Activated CD4-positive, alpha-beta T cell treated with anti-CD3 and anti-CD28 coated beads, Interleukin-10, Interleukin-2, amounts not matched to agents 100 ng/mL and 50 ng/mL, durations not matched to agents 16 hours and 8 hours (primary cell): ENCODE data around the gene CACNA1B.
"Not testable (repeated sequence)": the region's sequence is repeated elsewhere in the genome, so short reads cannot be mapped to it uniquely, and the experiment has no call there.

Experiments used
- DNase-seq: peaks from one replicate; pipeline ENCODE4 v3.0.0-alpha.2; 2020

Gene CACNA1B

DNA sequence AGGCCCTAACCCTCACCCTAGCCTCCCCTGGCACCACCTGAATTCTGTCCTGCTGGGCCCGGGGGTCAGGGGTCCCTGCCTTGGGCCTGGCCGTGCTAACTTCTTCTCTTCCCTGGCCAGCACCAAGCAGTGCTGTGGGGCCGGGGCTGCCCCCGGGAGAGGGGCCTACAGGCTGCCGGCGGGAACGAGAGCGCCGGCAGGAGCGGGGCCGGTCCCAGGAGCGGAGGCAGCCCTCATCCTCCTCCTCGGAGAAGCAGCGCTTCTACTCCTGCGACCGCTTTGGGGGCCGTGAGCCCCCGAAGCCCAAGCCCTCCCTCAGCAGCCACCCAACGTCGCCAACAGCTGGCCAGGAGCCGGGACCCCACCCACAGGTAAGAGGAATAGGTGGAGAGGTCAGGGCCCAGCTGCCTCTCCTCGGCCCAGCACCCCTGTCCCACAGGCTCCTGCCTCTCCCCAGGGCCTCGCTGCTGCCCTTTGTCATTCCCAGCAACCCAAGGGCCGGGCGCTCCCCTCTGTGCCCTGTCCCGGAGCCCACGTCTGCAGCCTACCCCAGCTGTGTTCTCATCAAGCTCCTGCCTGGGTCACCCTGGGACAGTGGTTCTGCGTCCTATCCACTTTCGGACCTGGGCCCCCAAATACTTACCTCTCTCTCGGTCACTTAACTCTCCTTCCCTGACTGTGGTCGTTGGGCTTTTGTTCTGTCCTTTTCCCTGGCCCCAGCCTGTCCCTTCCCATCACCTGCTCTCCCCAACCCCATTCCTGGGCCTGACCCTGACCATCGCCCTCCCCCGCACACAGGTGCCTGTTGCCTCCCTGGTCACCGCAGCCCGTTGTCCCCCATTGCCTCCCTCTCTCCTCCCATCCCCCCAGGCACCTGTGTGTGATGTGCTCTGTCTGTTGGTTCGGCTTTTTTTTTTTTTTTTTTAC lies 243.2 kb downstream of the CACNA1B start:
- DNase-seq: no peak

DNA sequence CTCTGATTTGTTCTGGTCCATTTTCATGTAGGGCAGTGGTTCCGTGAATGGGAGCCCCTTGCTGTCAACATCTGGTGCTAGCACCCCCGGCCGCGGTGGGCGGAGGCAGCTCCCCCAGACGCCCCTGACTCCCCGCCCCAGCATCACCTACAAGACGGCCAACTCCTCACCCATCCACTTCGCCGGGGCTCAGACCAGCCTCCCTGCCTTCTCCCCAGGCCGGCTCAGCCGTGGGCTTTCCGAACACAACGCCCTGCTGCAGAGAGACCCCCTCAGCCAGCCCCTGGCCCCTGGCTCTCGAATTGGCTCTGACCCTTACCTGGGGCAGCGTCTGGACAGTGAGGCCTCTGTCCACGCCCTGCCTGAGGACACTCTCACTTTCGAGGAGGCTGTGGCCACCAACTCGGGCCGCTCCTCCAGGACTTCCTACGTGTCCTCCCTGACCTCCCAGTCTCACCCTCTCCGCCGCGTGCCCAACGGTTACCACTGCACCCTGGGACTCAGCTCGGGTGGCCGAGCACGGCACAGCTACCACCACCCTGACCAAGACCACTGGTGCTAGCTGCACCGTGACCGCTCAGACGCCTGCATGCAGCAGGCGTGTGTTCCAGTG lies 244.0 kb downstream of the CACNA1B start:
- DNase-seq: no peak

DNA sequence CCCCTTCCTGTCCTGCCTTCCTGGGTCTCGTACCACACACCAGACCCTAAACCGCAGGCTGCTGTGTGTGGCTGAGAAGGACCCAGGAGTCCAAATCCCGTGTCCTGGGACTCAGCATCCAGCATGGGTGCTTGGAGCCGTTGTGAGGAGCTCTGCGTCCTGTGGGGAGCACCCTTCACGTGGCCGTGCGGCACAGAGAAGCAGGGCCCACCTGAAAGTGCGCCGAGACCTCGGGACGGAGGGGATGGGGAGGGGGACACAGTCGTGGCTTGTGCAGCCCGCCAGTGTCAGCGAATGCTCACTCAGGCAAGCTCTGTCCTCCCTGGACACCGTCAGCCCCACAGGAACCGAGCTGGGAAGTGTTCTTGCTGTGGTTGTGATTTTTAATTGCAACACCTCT lies 244.6 kb downstream of the CACNA1B start:
- no peak for DNase-seq

DNA sequence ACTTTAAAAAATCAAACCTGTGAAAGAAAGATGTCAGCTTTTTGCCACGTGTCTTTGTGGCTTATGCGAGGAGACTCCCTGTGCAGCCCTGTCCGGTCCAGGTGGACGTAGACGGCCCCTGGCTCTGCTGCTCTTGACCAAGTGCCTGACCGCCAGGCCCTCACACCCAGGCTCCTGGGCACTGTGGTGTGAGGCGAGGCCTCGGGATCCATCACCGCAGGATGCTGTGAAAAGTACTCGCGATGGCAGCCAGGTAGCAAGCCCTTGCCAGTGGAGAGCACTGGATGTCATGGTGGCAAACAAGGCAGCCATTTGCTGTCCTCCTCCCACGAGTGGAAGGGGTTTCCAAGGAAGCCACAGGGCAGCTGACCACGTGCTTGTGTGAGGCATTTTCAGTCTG lies 245.1 kb downstream of the CACNA1B start:
- DNase-seq: no peak

DNA sequence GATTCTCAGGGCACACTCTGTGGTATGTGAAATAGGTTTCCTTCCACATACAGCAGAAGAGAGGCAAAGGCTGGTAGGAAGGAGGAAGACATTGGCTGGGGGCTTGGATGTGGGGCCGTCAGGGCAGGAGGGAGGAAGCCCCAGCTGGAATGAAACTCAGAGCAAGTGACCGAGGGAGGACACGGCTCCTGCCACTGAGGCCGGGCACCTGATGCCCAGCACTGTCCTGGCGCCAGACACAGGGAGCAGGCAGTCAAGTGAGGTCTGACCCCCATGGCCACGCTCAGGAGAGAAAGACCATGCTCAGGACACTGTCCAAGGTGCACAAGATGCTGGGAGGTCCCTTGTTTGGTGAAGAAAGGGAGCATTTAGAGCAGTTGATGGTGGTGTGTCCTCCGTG lies 245.5 kb downstream of the CACNA1B start:
- no peak for DNase-seq

DNA sequence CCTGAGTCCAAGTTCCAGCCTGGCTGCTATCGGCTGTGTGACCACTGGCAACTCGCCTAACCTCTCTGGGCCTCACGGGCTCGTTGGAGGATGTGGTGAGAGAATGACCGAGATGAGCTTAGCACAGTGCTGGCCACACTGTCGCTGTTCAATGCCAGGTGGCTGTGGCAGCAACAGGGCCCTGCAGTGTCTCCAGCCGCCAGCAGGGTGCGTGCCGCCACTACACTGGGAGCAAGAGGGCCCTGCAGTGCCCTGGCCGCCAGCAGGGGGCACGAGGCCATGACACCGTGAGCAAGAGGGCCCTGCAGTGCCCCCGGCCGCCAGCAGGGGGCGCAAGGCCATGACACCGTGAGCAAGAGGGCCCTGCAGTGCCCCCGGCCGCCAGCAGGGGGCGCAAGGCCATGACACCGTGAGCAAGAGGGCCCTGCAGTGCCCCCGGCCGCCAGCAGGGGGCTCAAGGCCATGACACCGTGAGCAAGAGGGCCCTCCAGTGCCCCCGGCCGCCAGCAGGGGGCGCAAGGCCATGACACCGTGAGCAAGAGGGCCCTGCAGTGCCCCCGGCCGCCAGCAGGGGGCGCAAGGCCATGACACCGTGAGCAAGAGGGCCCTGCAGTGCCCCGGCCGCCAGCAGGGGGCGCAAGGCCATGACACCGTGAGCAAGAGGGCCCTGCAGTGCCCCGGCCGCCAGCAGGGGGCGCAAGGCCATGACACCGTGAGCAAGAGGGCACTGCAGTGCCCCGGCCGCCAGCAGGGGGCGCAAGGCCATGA lies 248.7 kb downstream of the CACNA1B start:
- peak; percentile 85 for DNase-seq

DNA sequence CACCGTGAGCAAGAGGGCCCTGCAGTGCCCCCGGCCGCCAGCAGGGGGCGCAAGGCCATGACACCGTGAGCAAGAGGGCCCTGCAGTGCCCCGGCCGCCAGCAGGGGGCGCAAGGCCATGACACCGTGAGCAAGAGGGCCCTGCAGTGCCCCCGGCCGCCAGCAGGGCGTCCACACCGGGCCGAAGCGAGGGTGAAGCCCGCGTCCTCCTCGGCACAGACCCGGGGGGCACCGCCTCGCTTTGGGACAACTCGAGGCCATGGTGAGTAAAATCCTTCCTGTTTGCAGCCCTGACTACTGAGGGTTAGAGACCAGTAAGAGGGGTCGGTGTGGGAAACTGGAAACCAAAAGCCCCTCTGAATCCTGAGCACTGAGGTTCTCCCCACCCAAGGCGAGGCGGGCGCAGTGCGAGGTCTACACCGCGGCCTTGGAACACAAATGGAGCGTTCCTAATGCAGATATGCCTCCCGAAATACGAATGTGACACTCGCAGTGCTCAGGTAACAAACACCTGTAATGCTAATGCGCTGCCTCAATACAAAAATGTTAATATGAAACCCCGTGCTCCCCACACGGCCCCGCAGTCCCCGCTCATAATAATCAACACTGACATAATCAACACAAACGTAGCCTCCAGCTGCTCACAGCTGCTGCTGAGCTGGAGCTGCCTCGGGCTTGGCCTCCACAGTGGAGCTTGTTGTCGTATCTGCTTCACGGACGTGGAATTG lies 249.4 kb downstream of the CACNA1B start:
- DNase-seq: not testable (repeated sequence)

DNA sequence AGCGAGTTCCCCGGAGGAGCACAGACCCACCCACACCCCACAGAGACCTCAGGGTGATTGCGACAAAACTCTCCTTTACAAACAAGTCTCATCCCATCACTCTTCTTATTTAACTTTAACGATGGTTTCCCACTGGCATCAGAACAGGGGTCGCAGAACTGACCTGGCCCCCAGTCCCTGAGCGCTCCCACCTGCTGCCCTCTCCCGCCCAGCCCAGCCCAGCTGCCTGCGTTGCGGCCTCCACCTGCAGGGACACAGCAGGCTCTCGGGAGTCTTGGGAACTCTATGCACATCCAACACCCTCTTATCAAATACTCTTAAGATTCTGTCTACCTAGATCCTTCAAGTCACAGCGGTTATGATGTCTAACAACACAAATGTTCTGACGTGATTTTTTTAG lies 250.4 kb downstream of the CACNA1B start:
- DNase-seq: not testable (repeated sequence)

DNA sequence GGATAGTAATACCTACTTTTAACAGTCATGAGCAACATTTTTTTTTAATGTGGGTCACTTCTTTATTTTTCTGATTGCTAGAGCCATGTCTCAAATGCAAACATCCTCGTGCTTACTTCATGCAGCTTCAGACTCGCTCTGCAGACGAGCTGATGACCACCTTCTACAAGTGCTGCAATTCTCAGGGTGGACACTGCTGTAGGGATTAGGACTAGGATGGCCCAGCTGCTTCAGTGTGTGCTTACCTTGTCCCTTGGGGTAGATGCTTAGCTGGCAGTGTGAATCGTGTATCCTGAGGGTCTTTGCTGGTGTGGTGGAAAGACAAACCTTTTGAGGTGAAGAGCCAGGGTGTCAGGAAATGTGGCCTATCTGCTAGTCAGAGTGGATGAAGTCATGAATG lies 251.7 kb downstream of the CACNA1B start:
- not testable (repeated sequence) for DNase-seq

DNA sequence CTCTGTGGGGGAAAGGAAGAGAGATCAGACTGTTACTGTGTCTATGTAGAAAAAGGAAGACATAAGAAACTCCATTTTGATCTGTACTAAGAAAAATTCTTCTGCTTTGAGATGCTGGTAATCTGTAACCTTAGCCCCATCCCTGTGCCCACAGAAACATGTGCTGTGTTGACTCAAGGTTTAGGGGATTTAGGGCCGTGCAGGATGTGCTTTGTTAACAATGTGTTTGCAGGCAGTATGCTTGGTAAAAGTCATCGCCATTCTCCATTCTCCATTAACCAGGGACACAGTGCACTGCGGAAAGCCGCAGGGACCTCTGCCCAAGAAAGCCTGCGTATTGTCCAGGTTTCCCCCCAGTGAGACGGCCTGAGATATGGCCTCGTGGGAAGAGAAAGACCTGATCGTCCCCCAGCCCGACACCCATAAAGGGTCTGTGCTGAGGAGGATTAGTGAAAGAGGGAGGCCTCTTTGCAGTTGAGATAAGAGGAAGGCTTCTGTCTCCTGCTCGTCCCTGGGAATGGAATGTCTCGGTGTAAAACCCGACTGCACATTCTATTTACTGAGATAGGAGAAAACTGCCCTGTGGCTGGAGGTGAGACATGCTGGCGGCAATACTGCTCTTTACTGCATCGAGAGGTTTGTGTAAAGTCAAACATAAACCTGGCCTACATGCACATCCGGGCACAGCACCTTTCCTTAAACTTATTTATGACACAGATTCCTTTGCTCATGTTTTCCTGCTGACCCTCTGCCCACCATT lies 255.5 kb downstream of the CACNA1B start:
- DNase-seq: not testable (repeated sequence)

DNA sequence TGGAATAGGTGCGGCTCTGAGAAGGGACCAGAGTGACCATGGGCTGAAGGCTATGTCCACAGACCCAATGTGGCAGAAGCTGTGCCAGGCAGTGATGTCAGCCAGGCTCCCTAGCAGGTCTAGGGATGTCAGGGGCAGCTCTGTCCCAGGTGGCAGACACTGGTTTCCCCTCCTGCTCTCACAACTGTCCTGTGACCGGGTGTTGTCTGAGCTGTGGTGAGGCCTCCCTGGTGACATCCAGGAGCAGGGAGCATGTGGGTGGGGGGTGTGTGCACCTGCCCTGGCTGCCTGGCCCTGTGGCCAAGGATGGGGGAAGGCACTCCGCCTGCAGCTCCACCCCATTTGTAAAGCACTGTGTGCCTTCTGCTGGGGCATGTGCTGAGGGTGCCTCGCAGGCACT lies 257.0 kb downstream of the CACNA1B start:
- not testable (repeated sequence) for DNase-seq

DNA sequence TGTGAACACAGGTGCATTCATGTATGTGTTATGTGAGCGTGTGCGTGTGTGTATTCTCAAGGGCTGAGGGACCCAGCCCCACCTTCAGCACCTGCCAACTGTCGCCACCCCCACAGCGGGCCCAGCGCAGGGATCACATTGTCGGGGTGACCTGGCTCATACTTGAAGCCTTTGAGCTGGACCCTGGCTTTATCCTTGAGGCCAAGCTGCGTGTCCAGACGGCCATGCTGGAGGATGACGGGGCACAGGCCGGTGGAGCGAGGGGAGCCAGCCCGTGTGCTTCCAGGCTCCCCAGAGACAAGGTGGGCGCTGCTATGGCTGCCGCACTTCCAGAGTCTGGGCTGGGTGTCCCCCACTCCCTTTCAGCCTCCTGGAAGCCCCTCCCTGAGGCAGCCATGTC lies 261.5 kb downstream of the CACNA1B start:
- not testable (repeated sequence) for DNase-seq

DNA sequence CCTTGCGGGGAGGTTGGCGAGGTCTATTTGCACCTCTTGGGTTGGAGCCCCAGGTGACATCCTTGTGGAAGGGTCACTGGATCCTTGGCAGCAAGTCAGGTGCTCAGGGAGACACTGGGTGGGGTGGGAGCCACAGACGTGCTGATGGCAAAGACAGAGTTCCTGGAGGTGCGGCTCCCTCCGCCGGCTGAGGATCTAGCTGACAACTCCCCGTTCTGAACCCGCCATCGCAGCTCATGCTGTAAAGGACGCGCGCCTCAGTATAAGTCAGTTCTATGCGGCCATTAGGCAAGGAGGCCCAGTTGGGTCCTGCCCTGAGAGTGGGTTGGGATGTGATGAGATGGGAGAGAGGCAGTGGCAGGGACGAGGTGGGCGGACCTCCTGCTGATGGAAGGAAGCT lies 263.4 kb downstream of the CACNA1B start:
- DNase-seq: not testable (repeated sequence)

DNA sequence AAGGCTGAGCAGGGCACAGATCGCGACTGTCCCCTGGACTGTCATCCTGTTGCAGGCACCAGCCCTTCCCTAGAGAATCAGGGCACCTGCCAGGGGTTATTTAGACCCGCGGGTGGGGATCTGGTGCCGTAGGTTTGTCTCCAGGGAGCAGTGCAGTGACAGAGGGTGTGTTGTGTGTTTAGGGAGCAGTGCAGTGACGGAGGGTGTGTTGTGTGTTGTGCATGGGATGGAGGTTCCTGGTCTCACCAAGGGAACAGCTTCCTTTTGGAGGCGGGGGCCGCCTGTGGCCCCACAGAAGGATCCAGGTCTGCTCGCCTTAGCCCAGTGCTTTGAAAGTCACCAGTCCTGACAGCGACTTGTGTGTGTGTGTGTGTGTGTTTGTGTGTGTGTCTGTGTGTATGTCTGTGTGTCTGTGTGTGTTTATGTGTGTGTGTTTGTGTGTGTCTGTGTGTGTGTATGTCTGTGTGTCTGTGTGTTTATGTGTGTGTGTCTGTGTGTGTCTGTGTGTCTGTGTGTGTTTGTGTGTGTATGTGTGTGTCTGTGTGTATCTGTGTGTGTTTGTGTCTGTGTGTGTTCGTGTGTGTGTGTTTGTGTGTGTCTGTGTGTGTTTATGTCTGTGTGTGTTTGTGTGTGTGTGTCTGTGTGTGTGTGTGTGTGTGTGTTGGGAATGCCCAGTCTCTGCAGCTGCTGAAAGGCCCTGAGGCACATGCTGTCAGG lies 265.1 kb downstream of the CACNA1B start:
- not testable (repeated sequence) for DNase-seq

DNA sequence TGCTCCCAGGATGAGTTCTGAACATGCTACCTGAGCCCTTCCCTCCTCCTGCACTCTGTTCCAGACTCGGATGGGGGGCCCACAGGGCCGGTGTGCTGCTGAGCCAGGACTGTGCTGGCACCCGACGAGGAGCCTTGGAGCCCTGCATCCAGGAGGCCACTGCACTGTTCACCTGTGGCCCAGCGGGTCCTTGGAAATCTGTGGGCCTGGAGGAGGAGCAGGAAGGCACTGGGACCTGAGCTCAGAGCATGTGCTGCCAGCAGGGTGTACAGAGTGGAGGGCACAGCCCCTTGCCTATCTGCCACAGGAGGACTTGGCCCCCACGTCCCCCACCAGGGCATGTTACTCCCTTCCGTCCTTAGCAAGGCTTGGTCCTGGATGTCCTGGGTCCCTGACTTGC lies 265.9 kb downstream of the CACNA1B start:
- DNase-seq: not testable (repeated sequence)

DNA sequence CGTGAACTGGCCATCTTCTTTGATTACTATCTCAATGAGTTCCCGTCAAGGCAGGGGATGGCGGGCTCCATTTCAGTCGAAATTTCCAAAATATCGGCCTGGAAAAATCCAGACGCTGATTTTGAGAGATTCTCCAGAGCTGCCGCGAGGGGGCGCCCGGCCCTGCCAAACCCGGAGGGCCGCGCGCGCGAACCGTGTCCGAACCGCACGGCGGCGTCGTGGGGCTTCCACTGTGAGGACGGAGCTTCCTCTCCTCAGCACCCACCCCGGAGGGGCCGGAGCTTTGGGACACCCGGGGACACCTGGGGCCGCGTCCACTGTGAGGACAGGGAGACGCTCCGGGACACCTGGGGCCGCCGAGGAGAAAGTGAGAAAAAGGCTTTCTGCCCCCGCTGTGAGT lies 270.0 kb downstream of the CACNA1B start:
- peak; percentile 31 for DNase-seq

DNA sequence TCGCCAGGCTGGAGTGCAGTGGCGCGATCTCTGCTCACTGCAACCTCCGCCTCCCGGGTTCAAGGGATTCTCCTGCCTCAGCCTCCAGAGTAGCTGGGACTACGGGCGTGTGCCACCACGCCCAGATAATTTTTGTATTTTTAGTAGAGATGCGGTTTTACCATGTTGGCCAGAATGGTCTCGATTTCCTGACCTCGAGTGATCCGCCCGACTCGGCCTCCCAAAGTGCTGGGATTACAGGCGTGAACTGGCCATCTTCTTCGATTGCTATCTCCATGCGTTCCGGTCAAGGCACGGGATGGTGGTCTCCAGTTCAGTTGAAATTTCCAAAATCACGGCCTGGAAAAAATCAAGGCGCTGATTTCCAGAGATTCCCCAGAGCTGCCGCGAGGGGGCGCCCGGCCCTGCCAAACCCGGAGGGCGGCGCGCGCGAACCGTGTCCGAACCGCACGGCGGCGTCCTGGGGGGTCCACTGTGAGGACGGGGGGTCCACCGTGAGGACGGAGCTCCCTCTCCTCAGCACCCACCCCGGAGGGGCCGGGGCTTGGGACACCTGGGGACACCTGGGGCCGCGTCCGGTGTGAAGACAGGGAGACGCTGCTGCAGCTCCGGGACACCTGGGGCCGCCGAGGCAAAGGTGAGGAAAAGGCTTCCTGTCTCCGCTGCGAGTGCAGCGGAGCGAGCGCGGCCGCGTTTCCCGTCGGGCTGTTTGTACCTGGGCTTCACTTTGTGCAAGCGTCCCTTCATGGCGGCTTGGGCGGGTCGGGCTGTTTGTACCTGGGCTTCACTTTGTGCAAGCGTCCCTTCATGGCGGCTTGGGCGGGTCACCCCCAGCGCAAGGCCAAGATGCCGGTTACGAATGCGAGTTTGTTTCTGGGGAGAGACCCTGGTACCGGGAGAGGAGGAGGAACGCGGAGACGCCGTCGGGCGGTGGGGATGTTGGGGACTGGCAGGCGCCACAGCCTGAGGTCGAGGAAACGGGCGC lies 272.4 kb downstream of the CACNA1B start:
- DNase-seq: peak; percentile 24

DNA sequence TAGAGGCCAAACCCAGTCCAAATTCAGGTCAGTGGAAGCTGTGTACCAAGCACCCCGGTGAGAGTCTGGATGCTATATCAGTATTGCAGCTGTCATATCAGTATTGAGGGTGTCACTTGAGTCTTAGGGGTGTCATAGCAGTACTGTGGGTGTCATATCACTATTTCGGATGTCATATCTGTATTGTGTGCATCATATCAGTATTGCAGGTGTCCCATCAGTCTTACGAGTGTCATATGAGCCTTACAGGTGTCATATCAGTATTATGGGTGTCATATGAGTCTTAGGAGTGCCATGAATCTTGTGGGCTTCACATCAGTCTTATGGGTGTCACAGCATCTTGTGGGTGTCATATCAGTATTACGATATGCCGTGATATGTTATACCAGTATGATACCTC lies 278.2 kb downstream of the CACNA1B start:
- peak; percentile 58 for DNase-seq

DNA sequence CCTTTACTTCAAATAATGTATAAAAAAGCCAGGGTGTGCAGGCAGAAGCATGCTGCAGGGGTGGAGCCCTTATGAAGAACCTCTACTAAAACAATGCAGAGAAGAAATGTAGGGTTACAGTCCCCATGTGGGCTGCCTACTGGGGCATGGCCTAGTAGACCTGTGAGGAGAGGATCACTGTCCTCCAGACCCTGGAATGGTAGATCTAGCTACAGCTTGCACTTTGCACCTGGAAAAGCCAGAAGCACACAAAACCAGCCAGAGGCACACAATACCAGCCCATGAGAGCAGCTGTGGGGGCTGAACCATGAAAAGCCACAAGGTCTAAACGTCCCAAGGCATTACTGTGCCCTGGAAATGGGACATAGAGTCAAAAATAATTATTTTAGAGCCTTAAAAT lies 289.2 kb downstream of the CACNA1B start:
- DNase-seq: not testable (repeated sequence)
